Motor neuron (in vitro differentiated cells): ENCODE results near the gene ADAMTSL2. TPM values are rescaled to one million over a fixed set of nuclear protein-coding genes. Genes with fewer than 3 reads are reported as not detected.

ENCODE experiments used
- ATAC-seq, 8 experiments: fragments of 200-7000 bp; cut with Tn5 transposase; replicated peaks in 6 of 8; 2 replicates each; pipeline ENCODE4 v1.8.0; 2021; ENCODE audit warnings: mild to moderate bottlenecking in 8 of 8, moderate library complexity in 8 of 8
- H3K27ac ChIP-seq, 2 donors: fragments of 250-450 bp; sonication (Bioruptor Pico); 2 replicates each; pipeline ENCODE4 v1.9.0; 2021; ENCODE audit warnings: antibody characterized with exemption in 2 of 2, mild to moderate bottlenecking in 2 of 2, moderate library complexity in 1 of 2
- H3K4me1 ChIP-seq, 2 donors: fragments of 250-450 bp; sonication (Bioruptor Pico); replicated peaks in 1 of 2; 2 replicates each; pipeline ENCODE4 v1.6.1; 2021; ENCODE audit warnings: antibody characterized with exemption in 2 of 2, mild to moderate bottlenecking in 2 of 2, moderate library complexity in 1 of 2
- H3K4me3 ChIP-seq, 5 donors: fragments of 250-450 bp; sonication (Bioruptor Pico); 2 replicates each; pipeline ENCODE4 v1.9.0; 2021; ENCODE audit warnings: antibody characterized with exemption in 5 of 5, mild to moderate bottlenecking in 5 of 5, moderate library complexity in 4 of 5
- WGBS, 10 experiments: fragments of 450-650 bp; shearing (Covaris generic); methylation state at CpG; one replicate each; pipeline ENCODE4 v1.0.0; 2022; 5-methylcytosine and 5-hydroxymethylcytosine counted together
- in situ Hi-C, 9 experiments: fragments of 400-800 bp; cut with MboI; loops; one replicate each; pipeline ENCODE4 v1.15.0; 2021; ENCODE audit warnings: low sequenced_read_pairs in 9 of 9, low pct_unique_long_range_greater_than_20kb in 2 of 9; ENCODE audit not compliant: unreplicated experiment in 9 of 9
- total RNA-seq, 8 experiments: library from RNA; unstranded; fragments of 300-600 nt; gene quantifications; 2 replicates each; pipeline versions ENCODE4 v1.2.3 to v1.2.4, GENCODE V29; 2022

The ADAMTSL2 gene
- total RNA-seq, 8 experiments from 2014 or later = 0.10 to 0.93 (median 0.32) TPM; not detected in 1

- Histone ChIP-seq H3K4me1 (peaks cover 22 to 33% of the 10 kb centered on the region in 2 donors), H3K4me3 (no peak overlapping the region), H3K27ac (peak overlapping the region in 1 of 2 donors; percentile 1)
- in situ Hi-C loops = loop anchor here in 3 of 9 experiments (10.0 to 25.0 kb wide), 3 partner anchors 178 to 203 kb away; partner anchors contain the start of gene SARDH (in 1 of the 3)
- peak in 7 of 8 experiments; percentile 0 to 46 (median 2) for ATAC-seq
- 0 to 71% (median 40%) methylated on average over 1 to 2 of the region's 9 CpGs; no CpG with 5 or more reads in 5 of the 10 experiments for WGBS, 10 experiments
Observed at GRCh38 chr9:133533857-133534256, 647 bp upstream of the ADAMTSL2 start.

- no peak for ATAC-seq
- Histone ChIP-seq H3K4me1 (peaks cover 35 to 46% of the 10 kb centered on the region in 2 donors), H3K4me3 (no peak overlapping the region), H3K27ac (no peak overlapping the region)
- in situ Hi-C loops = loop anchor here in 3 of 9 experiments (10.0 to 25.0 kb wide), 3 partner anchors 177 to 202 kb away; partner anchors contain the start of gene SARDH (in 1 of the 3)
- WGBS, 10 experiments = 50 to 70% methylated on average over 2 of the region's 13 CpGs; no CpG with 5 or more reads in 8 of the 10 experiments
Observed at GRCh38 chr9:133535306-133535877, 888 bp downstream of the ADAMTSL2 start.

GRCh38 chr9:133536080-133536479 is 1.6 kb downstream of the ADAMTSL2 start:
- no peak for ATAC-seq
- Histone ChIP-seq H3K4me1 (peaks cover 35 to 46% of the 10 kb centered on the region in 2 donors), H3K4me3 (no peak overlapping the region), H3K27ac (no peak overlapping the region)
- in situ Hi-C loops = loop anchor here in 3 of 9 experiments (10.0 to 25.0 kb wide), 3 partner anchors 176 to 201 kb away; partner anchors contain the start of gene SARDH (in 1 of the 3)
- 83 to 84% methylated on average over 2 to 5 of the region's 11 CpGs; no CpG with 5 or more reads in 8 of the 10 experiments for WGBS, 10 experiments

- 60 to 100% (median 85%) methylated on average over 1 to 2 of the region's 9 CpGs; no CpG with 5 or more reads in 6 of the 10 experiments for WGBS, 10 experiments
- H3K4me3 ChIP-seq = no peak overlapping the region
- in situ Hi-C loops = loop anchor here in 3 of 9 experiments (10.0 to 25.0 kb wide), 3 partner anchors 176 to 201 kb away; partner anchors contain the start of gene SARDH (in 1 of the 3)
- peaks cover 35 to 46% of the 10 kb centered on the region in 2 donors for H3K4me1 ChIP-seq
- H3K27ac ChIP-seq = no peak overlapping the region
- ATAC-seq = no peak
Observed at GRCh38 chr9:133536536-133536935, 2.0 kb downstream of the ADAMTSL2 start.

- WGBS, 10 experiments = 73 to 89% methylated on average over 3 to 7 of the region's 16 CpGs; no CpG with 5 or more reads in 8 of the 10 experiments
- H3K27ac ChIP-seq = no peak overlapping the region
- no peak for ATAC-seq
- H3K4me1 ChIP-seq = peaks cover 35 to 46% of the 10 kb centered on the region in 2 donors
- in situ Hi-C loops = loop anchor here in 3 of 9 experiments (10.0 to 25.0 kb wide), 3 partner anchors 175 to 200 kb away; partner anchors contain the start of gene SARDH (in 1 of the 3)
- no peak overlapping the region for H3K4me3 ChIP-seq
Observed at GRCh38 chr9:133537257-133537656, 2.8 kb downstream of the ADAMTSL2 start.

- ATAC-seq = no peak
- WGBS, 10 experiments = 80 to 100% methylated on average over 1 to 2 of the region's 14 CpGs; no CpG with 5 or more reads in 8 of the 10 experiments
- in situ Hi-C loops = loop anchor here in 3 of 9 experiments (10.0 to 25.0 kb wide), 3 partner anchors 174 to 199 kb away; partner anchors contain the start of gene SARDH (in 1 of the 3)
- Histone ChIP-seq H3K4me3 (no peak overlapping the region), H3K4me1 (peaks cover 35 to 39% of the 10 kb centered on the region in 2 donors), H3K27ac (no peak overlapping the region)
Observed at GRCh38 chr9:133538176-133538575, 3.7 kb downstream of the ADAMTSL2 start.

- peaks cover 28 to 29% of the 10 kb centered on the region in 2 donors for H3K4me1 ChIP-seq
- H3K27ac ChIP-seq = no peak overlapping the region
- H3K4me3 ChIP-seq = no peak overlapping the region
- ATAC-seq = peak in 4 of 8 experiments; percentile 4 to 67 (median 32)
- in situ Hi-C loops = loop anchor here in 3 of 9 experiments (10.0 to 25.0 kb wide), 3 partner anchors 173 to 198 kb away; partner anchors contain the start of gene SARDH (in 1 of the 3)
- WGBS, 10 experiments = 57 to 64% (median 64%) methylated on average over 3 to 9 of the region's 47 CpGs; no CpG with 5 or more reads in 7 of the 10 experiments
Observed at GRCh38 chr9:133538851-133539833, 4.6 kb downstream of the ADAMTSL2 start.

GRCh38 chr9:133539991-133540697 is 5.6 kb downstream of the ADAMTSL2 start:
- WGBS, 10 experiments = 73 to 92% (median 88%) methylated on average over 2 to 10 of the region's 22 CpGs; no CpG with 5 or more reads in 6 of the 10 experiments
- H3K4me3 ChIP-seq = no peak overlapping the region
- no peak for ATAC-seq
- H3K27ac ChIP-seq = no peak overlapping the region
- peaks cover 18 to 21% of the 10 kb centered on the region in 2 donors for H3K4me1 ChIP-seq
- in situ Hi-C loops = loop anchor here in 3 of 9 experiments (10.0 to 25.0 kb wide), 3 partner anchors 172 to 197 kb away; partner anchors contain the start of gene SARDH (in 1 of the 3)

- Histone ChIP-seq H3K27ac (no peak overlapping the region), H3K4me3 (no peak overlapping the region), H3K4me1 (peaks cover 14 to 16% of the 10 kb centered on the region in 2 donors)
- in situ Hi-C loops = loop anchor here in 2 of 9 experiments (25.0 kb wide), 2 partner anchors 172 to 197 kb away; partner anchors contain the start of gene SARDH (in 1 of the 2)
- no peak for ATAC-seq
- 80 to 100% (median 85%) methylated on average over 2 to 9 of the region's 18 CpGs; no CpG with 5 or more reads in 7 of the 10 experiments for WGBS, 10 experiments
Observed at GRCh38 chr9:133540698-133541025, 6.2 kb downstream of the ADAMTSL2 start.

- Histone ChIP-seq H3K4me3 (no peak overlapping the region), H3K27ac (no peak overlapping the region), H3K4me1 (peaks cover 13 to 14% of the 10 kb centered on the region in 2 donors)
- ATAC-seq = no peak
- 60 to 100% (median 82%) methylated on average over 1 to 6 of the region's 13 CpGs; no CpG with 5 or more reads in 5 of the 10 experiments for WGBS, 10 experiments
- in situ Hi-C loops = loop anchor here in 2 of 9 experiments (25.0 kb wide), 2 partner anchors 170 to 195 kb away; partner anchors contain the start of gene SARDH (in 1 of the 2)
Observed at GRCh38 chr9:133542002-133542401, 7.5 kb downstream of the ADAMTSL2 start.

- peak in 3 of 8 experiments; percentile 11 to 16 (median 16) for ATAC-seq
- H3K27ac ChIP-seq = no peak overlapping the region
- peaks cover 12 to 13% of the 10 kb centered on the region in 2 donors for H3K4me1 ChIP-seq
- in situ Hi-C loops = loop anchor here in 2 of 9 experiments (25.0 kb wide), 2 partner anchors 168 to 193 kb away; partner anchors contain the start of gene SARDH (in 1 of the 2)
- H3K4me3 ChIP-seq = no peak overlapping the region
- WGBS, 10 experiments = 0 to 80% (median 28%) methylated on average over 1 to 8 of the region's 16 CpGs; no CpG with 5 or more reads in 5 of the 10 experiments
Observed at GRCh38 chr9:133543772-133544467, 9.4 kb downstream of the ADAMTSL2 start.
